Spleen (tissue), 13 donors: ENCODE results near the gene FKBP2. TPM values are rescaled to one million over a fixed set of nuclear protein-coding genes. Genes with fewer than 3 reads are reported as not detected.
A peak's percentile ranks its signal among the peaks of the same experiment; 100 is the strongest.

Experiments used
- DNase-seq: peaks from one replicate; pipeline ENCODE4 v3.0.0-alpha.2; 2020
- H3K27ac ChIP-seq, 8 donors: fragments of 200-600 bp; sonication (generic) in 7 of 8; 1 replicate in 4 of 8; 2 replicates in 4 of 8; pipeline versions ENCODE4 v1.5.0 to v1.8.0; 2016 to 2021; ENCODE audit warnings: inconsistent platforms in 4 of 8, mild to moderate bottlenecking in 4 of 8, moderate library complexity in 1 of 8
- H3K27me3 ChIP-seq, 7 donors: fragments of 200-600 bp; sonication (generic) in 6 of 7; replicated peaks in 1 of 7; 1 replicate in 4 of 7; 2 replicates in 3 of 7; pipeline versions ENCODE4 v1.5.0 to v1.8.0; 2016 to 2021; ENCODE audit warnings: inconsistent platforms in 3 of 7, mild to moderate bottlenecking in 1 of 7
- H3K36me3 ChIP-seq, 6 donors: fragments of 200-600 bp; sonication (generic) in 5 of 6; 1 replicate in 4 of 6; 2 replicates in 2 of 6; pipeline versions ENCODE4 v1.5.0 to v1.8.0; 2016 to 2021; ENCODE audit warnings: inconsistent platforms in 2 of 6
- H3K4me1 ChIP-seq, 6 donors: fragments of 200-600 bp; sonication (generic) in 5 of 6; 1 replicate in 3 of 6; 2 replicates in 3 of 6; pipeline versions ENCODE4 v1.5.0 to v1.8.0; 2016 to 2021; ENCODE audit warnings: inconsistent platforms in 3 of 6
- H3K4me3 ChIP-seq, 8 donors: fragments of 200-600 bp; sonication (generic) in 7 of 8; 1 replicate in 4 of 8; 2 replicates in 4 of 8; pipeline versions ENCODE4 v1.5.0 to v1.8.0; 2016 to 2021; ENCODE audit warnings: inconsistent platforms in 4 of 8, mild to moderate bottlenecking in 4 of 8, moderate library complexity in 2 of 8
- H3K9me3 ChIP-seq, 8 donors: fragments of 200-600 bp; sonication (generic) in 7 of 8; 1 replicate in 4 of 8; 2 replicates in 4 of 8; pipeline versions ENCODE4 v1.5.0 to v1.8.0; 2016 to 2021; ENCODE audit warnings: inconsistent platforms in 4 of 8
- POLR2A ChIP-seq, 3 donors: fragments of 450-650 bp; IDR thresholded peaks; one replicate each; pipeline ENCODE4 v1.5.1; 2017; ENCODE audit warnings: antibody characterized with exemption in 3 of 3, mild to moderate bottlenecking in 1 of 3
- POLR2AphosphoS5 ChIP-seq, 3 donors: sonication (generic); formaldehyde crosslinking; IDR thresholded peaks; one replicate each; pipeline ENCODE4 v1.5.1; 2017; ENCODE audit warnings: antibody characterized with exemption in 3 of 3
- WGBS, 5 donors: extraction: QIAGEN DNeasy Blood & Tissue Kit in 3 of 5; methylation state at CpG; one replicate each; pipeline versions ENCODE4 v1.1.5 to v1.1.7; 2013 to 2018; 5-methylcytosine and 5-hydroxymethylcytosine counted together
- intact Hi-C: fragments of 100-400 bp; cut with DNase I; formaldehyde crosslinking; loops from one replicate; pipeline ENCODE4 v1.15.0; 2023; ENCODE audit warnings: low total_unique reads
- long read RNA-seq, 2 donors: transcript quantifications; one replicate each; lab custom pipeline, GENCODE V29; 2026
- polyA plus RNA-seq, 3 donors: library from polyadenylated mRNA; stranded (reverse); fragments of 200-250 nt; gene quantifications; one replicate each; pipeline ENCODE4 v1.2.1, GENCODE V29; 2013
- total RNA-seq, 7 donors: library from RNA; depleted of rRNA in 3 of 7; stranded (reverse); fragments of >200 nt in 3 of 7; fragmentation: NEBNext Ultra II Directional in 4 of 7; extraction: Animal tissue kit (Norgen Biotek cat#: 25700) in 4 of 7; gene quantifications; one replicate each; pipeline versions ENCODE4 v1.1.0 to v1.2.1, GENCODE V29; 2016 to 2021
- TF ChIP-seq, protein P1 (sequence below), 11 experiments: fragments of 200-600 bp in 7 of 11; fragments of 450-650 bp in 4 of 11; sonication (generic) in 4 of 11; IDR thresholded peaks in 8 of 11; conservative IDR thresholded peaks in 3 of 11; 1 replicate in 7 of 11; 2 replicates in 4 of 11; pipeline versions ENCODE4 v1.4.0 to v1.8.0; 2016 to 2021; ENCODE audit warnings: antibody characterized with exemption in 11 of 11, inconsistent platforms in 4 of 11, mild to moderate bottlenecking in 1 of 11
- donor health status: healthy with polysubstance abuse.
- donor health status: DM: no; HTN: no; CAD: no; lungs with moderate emphysema.
- donor health status: DM: no; HTN: no; CAD: no.
- donor health status: Bipolar disorder and iron deficiency.
- donor health status: healthy.
- donor health status: DM: no; HTN: no; CAD: no.
- donor health status: DM: yes; HTN: yes; CAD: no.

FKBP2 gene
- total RNA-seq (10 to 100 TPM; 26.9 to 98.3 (median 42.6) TPM), polyA plus RNA-seq (100 to 1,000 TPM in 1 of 3 donors, 10 to 100 TPM in 2; 90.8 to 104 (median 98.4) TPM)
- long read RNA-seq, donor 1, transcript FKBP2-201 (6 exons, 657 nt) = major isoform, 25 of 52 reads
- long read RNA-seq, donor 1, transcript FKBP2-202 (6 exons, 1,002 nt) = minor isoform, 12 of 52 reads
- long read RNA-seq, donor 1, partial matches to known transcripts = 7 of 52 reads
- long read RNA-seq, donor 1, other reads (novel, unspliced or antisense) = 5 of 52 reads
- long read RNA-seq, donor 2, transcript FKBP2-201 (6 exons, 657 nt) = major isoform, 25 of 59 reads
- long read RNA-seq, donor 2, transcript FKBP2-202 (6 exons, 1,002 nt) = minor isoform, 9 of 59 reads
- long read RNA-seq, donor 2, partial matches to known transcripts = 22 of 59 reads
- long read RNA-seq, donor 2, other reads (novel, unspliced or antisense) = 0 of 59 reads

DNA sequence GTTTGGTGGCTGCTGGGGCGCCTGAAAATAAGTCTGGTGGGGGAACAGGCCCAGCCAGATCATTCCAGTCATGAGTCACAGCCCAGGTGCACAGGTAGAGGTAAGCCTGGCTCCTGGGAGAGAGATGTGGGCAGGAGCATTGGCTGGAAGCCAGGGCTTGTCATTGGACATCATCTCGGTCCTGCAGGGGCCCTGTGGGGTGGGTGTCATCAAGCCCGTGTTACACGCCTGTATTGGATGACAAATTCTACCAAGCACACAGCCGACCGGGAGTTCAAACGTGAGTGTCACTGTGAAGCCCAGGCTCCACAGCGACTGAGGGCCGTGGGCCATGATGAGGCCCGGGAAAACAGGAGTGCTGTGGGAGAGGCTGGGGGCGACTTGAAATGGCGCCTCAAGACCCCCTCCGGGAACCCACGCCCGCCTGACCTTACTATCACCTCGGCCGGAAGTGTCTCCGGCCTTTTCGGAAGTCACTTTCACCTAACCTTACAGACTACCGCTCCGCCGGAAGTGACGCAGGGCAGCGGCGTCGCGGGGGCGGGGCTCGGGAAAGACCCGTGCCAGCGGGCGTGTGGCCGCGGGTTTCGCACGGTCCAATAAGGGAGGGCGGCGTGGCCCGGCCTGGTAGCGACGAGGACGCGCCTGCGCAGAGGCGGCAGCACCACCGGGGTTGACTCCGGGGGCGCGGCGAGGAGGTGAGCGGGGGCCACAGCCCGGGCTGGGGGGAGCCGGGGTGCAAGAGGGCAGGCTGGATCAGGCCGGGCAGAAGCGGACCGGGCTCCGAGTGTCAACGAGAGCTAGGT lies at the start of gene FKBP2:
Gene FKBP2, plus strand, starts transcription at position 661 of the 806 bp plus-strand sequence. CDS start 1,293 bp downstream, outside the sequence.
- Histone ChIP-seq H3K4me3 (peak within 1 kb of the TSS; percentile 71 to 99 (median 86)), H3K36me3 (peaks cover 0 to 56% (median 28%) of the 10 kb centered on the region in 6 donors), H3K27ac (peak within 1 kb of the TSS; percentile 86 to 100 (median 98)), H3K9me3 (no peaks in the 10 kb centered on the region), H3K4me1 (peaks cover 23 to 90% (median 67%) of the 10 kb centered on the region in 6 donors), H3K27me3 (no peaks in the 10 kb centered on the region)
- peak; percentile 100 for DNase-seq
- 1 to 2% (median 2%) methylated on average over 32 to 58 of the region's 58 CpGs for WGBS, 5 donors
- intact Hi-C loops = no loop called here
- TF ChIP-seq POLR2AphosphoS5 (IDR thresholded peaks at IDR 0.05) (peak; percentile 97 to 99 (median 99)), POLR2A (IDR thresholded peaks at IDR 0.05) (peak in 2 of 3 donors; percentile 26 to 39)
- TF ChIP-seq, protein P1, sequence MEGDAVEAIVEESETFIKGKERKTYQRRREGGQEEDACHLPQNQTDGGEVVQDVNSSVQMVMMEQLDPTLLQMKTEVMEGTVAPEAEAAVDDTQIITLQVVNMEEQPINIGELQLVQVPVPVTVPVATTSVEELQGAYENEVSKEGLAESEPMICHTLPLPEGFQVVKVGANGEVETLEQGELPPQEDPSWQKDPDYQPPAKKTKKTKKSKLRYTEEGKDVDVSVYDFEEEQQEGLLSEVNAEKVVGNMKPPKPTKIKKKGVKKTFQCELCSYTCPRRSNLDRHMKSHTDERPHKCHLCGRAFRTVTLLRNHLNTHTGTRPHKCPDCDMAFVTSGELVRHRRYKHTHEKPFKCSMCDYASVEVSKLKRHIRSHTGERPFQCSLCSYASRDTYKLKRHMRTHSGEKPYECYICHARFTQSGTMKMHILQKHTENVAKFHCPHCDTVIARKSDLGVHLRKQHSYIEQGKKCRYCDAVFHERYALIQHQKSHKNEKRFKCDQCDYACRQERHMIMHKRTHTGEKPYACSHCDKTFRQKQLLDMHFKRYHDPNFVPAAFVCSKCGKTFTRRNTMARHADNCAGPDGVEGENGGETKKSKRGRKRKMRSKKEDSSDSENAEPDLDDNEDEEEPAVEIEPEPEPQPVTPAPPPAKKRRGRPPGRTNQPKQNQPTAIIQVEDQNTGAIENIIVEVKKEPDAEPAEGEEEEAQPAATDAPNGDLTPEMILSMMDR (IDR thresholded peaks at IDR 0.05 in 8 of 11, conservative IDR thresholded peaks at IDR 0.05 in 3 of 11) = no peak

- H3K36me3 ChIP-seq = peaks cover 6 to 88% (median 48%) of the 10 kb centered on the region in 6 donors
- no peak for DNase-seq
- no peaks in the 10 kb centered on the region for H3K27me3 ChIP-seq
- no peaks in the 10 kb centered on the region for H3K9me3 ChIP-seq
- H3K4me1 ChIP-seq = peaks cover 0 to 25% (median 3%) of the 10 kb centered on the region in 6 donors
- 76 to 89% (median 85%) methylated on average over 5 of the region's 5 CpGs for WGBS, 5 donors
- intact Hi-C loops = no loop called here
- H3K4me3 ChIP-seq = no peak overlapping the region
- TF ChIP-seq, protein P1 (IDR thresholded peaks at IDR 0.05 in 8 of 11, conservative IDR thresholded peaks at IDR 0.05 in 3 of 11) = no peak
- no peak for TF ChIP-seq POLR2A (IDR thresholded peaks at IDR 0.05)
- no peak for TF ChIP-seq POLR2AphosphoS5 (IDR thresholded peaks at IDR 0.05)
- H3K27ac ChIP-seq = no peak overlapping the region
Observed at GRCh38 chr11:64192434-64192833, 48.5 kb upstream of the FKBP2 start.

GRCh38 chr11:64196626-64197025 lies 44.3 kb upstream of the FKBP2 start:
- Histone ChIP-seq H3K27ac (no peak overlapping the region), H3K27me3 (no peaks in the 10 kb centered on the region), H3K4me1 (no peaks in the 10 kb centered on the region), H3K9me3 (no peaks in the 10 kb centered on the region), H3K4me3 (no peak overlapping the region), H3K36me3 (peaks cover 6 to 99% (median 89%) of the 10 kb centered on the region in 6 donors)
- WGBS, 5 donors = 79 to 85% (median 80%) methylated on average over 9 of the region's 9 CpGs
- no peak for DNase-seq
- TF ChIP-seq POLR2AphosphoS5 (IDR thresholded peaks at IDR 0.05) (no peak), POLR2A (IDR thresholded peaks at IDR 0.05) (no peak)
- TF ChIP-seq, protein P1 (IDR thresholded peaks at IDR 0.05 in 8 of 11, conservative IDR thresholded peaks at IDR 0.05 in 3 of 11) = no peak
- intact Hi-C loops = no loop called here
